ENCODE measurements around the gene SMIM9.

DNA sequence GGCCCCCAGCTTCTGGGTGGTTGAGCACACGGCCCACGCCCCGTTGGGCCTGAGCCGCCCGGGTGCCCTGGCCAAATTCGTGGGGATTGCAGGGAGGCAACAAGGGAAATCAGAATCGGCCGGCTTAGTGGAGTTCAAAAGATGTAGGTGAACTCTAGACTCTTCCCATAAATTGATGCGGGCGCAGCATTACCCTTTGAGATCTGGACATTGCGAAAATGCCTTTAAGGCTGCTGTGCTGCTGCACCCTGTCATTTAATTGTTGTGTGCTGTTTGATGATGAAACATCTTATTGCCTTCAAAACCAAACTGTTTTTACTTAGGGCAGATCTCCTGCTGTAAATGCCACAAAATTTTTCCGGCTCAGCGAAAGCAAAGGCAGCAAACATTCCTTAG lies 28.8 kb downstream of the SMIM9 start:
- TF ChIP-seq POLR2AphosphoS5 (IDR thresholded peaks at IDR 0.05; ENCODE audit: borderline replicate concordance, low read depth, low read length) (no peak), EZH2 (IDR thresholded peaks at IDR 0.05) (no peak)

All from SK-N-MC (cell line).